ENCODE data around the gene C10orf67. TPM values are rescaled to one million over a fixed set of nuclear protein-coding genes. Genes with fewer than 3 reads are reported as not detected.

The C10orf67 gene
- polyA plus RNA-seq, 1 donor from 2014 or later = 0.48 TPM

GRCh38 chr10:23384364-23384763 is 39.8 kb upstream of the C10orf67 start:
- Histone ChIP-seq H3K27me3 (ENCODE audit: insufficient read depth, low read depth, low read length) (no peaks in the 10 kb centered on the region), H3F3A (ENCODE audit: insufficient read depth, low read length, poor library complexity, severe bottlenecking) (no peaks in the 10 kb centered on the region), H3K4me3 (ENCODE audit: low read length) (no peak overlapping the region), H3K9me3 (ENCODE audit: low read length) (no peaks in the 10 kb centered on the region), H3K4me2 (ENCODE audit: low read length) (no peak overlapping the region), H3K79me2 (replicated peaks; ENCODE audit: insufficient read depth, low read length) (no peaks in the 10 kb centered on the region), H3K9ac (ENCODE audit: low read length) (no peak overlapping the region), H3K9me2 (ENCODE audit: insufficient read depth, low read length) (no peaks in the 10 kb centered on the region), H3K27ac (ENCODE audit: low read length) (no peak overlapping the region), H2AFZ (ENCODE audit: low read depth, low read length) (no peak overlapping the region), H4K20me1 (ENCODE audit: insufficient read depth) (no peaks in the 10 kb centered on the region), H3K36me3 (ENCODE audit: insufficient read depth, low read length) (no peaks in the 10 kb centered on the region)
- no peak for TF ChIP-seq CTCF (IDR thresholded peaks at IDR 0.05; ENCODE audit: poor library complexity, severe bottlenecking)
- no peak for TF ChIP-seq REST (IDR thresholded peaks at IDR 0.05; ENCODE audit: borderline replicate concordance)
- TF ChIP-seq POLR2AphosphoS5 (IDR thresholded peaks at IDR 0.05) = no peak
- TF ChIP-seq EP300 (conservative IDR thresholded peaks at IDR 0.05; ENCODE audit: poor library complexity, severe bottlenecking) = no peak
- TF ChIP-seq RAD21 (conservative IDR thresholded peaks at IDR 0.05) = no peak

- no peaks in the 10 kb centered on the region for H3K79me2 ChIP-seq (replicated peaks; ENCODE audit: insufficient read depth, low read length)
- no peak overlapping the region for H3K4me3 ChIP-seq (ENCODE audit: low read length)
- no peaks in the 10 kb centered on the region for H3F3A ChIP-seq (ENCODE audit: insufficient read depth, low read length, poor library complexity, severe bottlenecking)
- H3K4me2 ChIP-seq (ENCODE audit: low read length) = no peak overlapping the region
- H2AFZ ChIP-seq (ENCODE audit: low read depth, low read length) = no peak overlapping the region
- H3K9me2 ChIP-seq (ENCODE audit: insufficient read depth, low read length) = no peaks in the 10 kb centered on the region
- H3K36me3 ChIP-seq (ENCODE audit: insufficient read depth, low read length) = no peaks in the 10 kb centered on the region
- no peaks in the 10 kb centered on the region for H3K9me3 ChIP-seq (ENCODE audit: low read length)
- TF ChIP-seq TAF1 (IDR thresholded peaks at IDR 0.05; ENCODE audit: low read depth) (no peak), POLR2AphosphoS5 (IDR thresholded peaks at IDR 0.05) (no peak), MXI1 (conservative IDR thresholded peaks at IDR 0.05; ENCODE audit: poor library complexity, severe bottlenecking) (no peak), RAD21 (conservative IDR thresholded peaks at IDR 0.05) (no peak), REST (IDR thresholded peaks at IDR 0.05; ENCODE audit: borderline replicate concordance) (no peak), EZH2 (IDR thresholded peaks at IDR 0.05; ENCODE audit: borderline replicate concordance, insufficient read depth, low read length, poor library complexity, severe bottlenecking) (no peak), SMC3 (conservative IDR thresholded peaks at IDR 0.05; ENCODE audit: poor library complexity) (no peak), EP300 (conservative IDR thresholded peaks at IDR 0.05; ENCODE audit: poor library complexity, severe bottlenecking) (no peak), CTCF (IDR thresholded peaks at IDR 0.05; ENCODE audit: poor library complexity, severe bottlenecking) (no peak)
- H4K20me1 ChIP-seq (ENCODE audit: insufficient read depth) = no peaks in the 10 kb centered on the region
- H3K27ac ChIP-seq (ENCODE audit: low read length) = no peak overlapping the region
- H3K27me3 ChIP-seq (ENCODE audit: insufficient read depth, low read depth, low read length) = no peaks in the 10 kb centered on the region
- no peak overlapping the region for H3K9ac ChIP-seq (ENCODE audit: low read length)
These were observed 39.0 kb upstream of the C10orf67 start for GRCh38 chr10:23383637-23384036.
